Inflammatory macrophage (primary cell): ENCODE measurements around the gene GFPT2.
A peak's percentile ranks its signal among the peaks of the same experiment; 100 is the strongest.

ENCODE experiments used
- DNase-seq, 2 donors: peaks; one replicate each; pipeline ENCODE4 v3.0.0-alpha.2; 2020 to 2022

Gene GFPT2

DNA sequence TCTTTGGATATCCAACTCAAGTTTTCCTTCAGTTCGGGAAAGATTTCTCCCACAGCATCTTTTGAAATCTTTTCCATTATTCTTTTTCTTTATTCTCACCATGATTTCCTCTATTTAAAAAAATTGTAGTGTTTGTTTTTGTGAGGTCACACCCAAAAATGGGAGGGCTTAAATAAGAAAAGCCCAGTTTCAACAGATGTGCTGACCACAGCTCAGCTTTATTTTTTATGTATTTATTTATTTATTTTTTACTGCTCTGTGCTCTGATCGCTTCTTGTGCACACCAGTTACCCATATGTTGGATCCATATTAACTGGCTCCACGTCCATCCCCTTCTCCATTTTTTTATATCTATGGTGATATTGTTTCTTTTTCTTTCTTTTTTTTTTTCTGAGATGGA lies 20.3 kb downstream of the GFPT2 start:
- DNase-seq: no peak

DNA sequence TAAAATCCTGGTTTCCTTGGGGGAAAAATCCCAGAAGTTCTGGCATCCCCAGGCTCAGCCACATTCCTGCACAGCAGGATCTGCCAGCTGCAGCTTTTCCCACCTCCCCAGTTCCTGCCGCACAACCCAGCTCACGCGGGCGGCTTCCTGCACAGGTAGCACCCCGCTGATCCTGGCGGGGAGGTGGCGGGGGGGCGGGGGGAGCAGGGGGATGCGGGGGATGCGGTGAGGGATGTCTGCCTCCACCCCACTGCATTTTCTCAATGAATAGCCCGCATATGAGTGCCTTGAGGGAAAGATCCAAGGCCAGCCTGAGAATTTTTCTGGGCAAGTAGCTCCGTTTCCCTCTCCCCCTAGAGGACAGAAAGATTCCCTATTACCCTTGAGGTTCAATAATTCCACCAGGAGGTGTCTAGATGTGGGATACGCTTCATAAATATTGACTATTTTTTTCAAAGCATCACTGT lies 21.1 kb downstream of the GFPT2 start:
- DNase-seq: no peak

DNA sequence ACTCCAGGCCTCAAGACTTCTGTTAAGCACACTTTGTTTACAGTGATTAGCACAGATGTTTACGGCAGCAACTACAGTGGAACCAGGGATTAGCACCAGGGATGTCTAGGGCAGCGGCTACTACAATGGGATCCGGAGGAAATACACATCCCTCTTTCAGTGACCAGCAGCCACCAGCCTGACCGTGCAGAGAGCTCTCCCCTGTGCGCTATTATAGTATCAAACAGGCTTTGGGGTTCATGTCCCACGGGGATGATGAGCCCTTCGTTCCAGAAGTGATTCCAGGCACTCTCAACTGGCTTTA lies 21.5 kb downstream of the GFPT2 start:
- no peak for DNase-seq

DNA sequence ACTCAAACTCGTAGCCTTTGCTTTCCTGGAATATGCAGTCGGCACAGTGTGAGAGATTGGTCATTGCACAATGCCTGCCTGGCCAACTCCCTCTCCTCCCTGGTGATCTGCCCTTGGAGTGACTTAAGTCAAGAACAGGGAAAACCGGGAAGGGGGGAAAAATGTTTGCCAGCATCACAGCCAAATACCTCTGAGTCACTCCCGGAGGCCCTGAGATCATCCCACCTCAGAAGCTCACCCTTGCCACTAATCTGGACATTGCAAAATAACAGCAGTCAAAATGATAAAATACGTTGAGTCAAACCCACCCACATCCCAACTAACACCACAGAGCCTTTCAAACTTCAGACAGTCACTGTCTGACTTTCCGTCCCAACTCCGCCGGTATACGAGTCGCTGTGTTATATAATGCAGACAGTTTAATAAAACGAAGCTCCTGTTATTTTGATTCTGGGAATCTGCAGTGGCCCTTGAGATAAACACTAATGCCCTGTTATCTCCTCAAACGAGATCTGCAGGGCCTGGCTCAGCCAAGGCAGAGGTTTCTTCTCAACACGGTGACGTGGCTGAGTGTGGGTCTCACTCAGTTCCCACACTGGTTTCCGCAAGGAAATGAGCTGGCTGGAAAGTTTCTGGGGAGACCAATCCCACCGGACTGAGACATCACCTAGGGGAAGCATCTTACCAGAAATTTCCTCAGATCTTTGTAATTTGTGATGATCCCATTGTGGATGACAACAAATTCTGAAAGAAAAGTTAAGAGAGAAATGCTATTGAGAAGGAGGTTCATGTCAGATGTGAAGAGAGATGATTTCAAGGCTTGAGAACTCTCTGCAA lies 22.1 kb downstream of the GFPT2 start:
- no peak for DNase-seq

DNA sequence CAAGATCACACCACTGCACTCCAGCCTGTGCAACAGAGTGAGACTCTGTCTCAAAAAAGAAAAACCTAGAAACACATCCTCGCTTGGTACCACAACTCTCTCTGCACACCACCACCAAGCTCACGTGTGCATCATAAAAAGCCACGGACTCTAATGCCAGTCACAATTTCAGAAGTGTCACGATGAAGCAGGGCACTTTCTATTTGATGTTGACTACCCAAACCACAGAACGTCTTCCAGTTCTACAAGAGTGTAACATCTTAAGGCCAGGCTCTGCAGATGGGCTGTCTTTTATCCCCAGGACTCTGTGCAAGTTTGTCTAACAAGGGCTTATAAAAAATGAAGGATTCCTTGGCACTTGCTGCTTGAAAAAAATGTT lies 22.9 kb downstream of the GFPT2 start:
- DNase-seq: no peak

DNA sequence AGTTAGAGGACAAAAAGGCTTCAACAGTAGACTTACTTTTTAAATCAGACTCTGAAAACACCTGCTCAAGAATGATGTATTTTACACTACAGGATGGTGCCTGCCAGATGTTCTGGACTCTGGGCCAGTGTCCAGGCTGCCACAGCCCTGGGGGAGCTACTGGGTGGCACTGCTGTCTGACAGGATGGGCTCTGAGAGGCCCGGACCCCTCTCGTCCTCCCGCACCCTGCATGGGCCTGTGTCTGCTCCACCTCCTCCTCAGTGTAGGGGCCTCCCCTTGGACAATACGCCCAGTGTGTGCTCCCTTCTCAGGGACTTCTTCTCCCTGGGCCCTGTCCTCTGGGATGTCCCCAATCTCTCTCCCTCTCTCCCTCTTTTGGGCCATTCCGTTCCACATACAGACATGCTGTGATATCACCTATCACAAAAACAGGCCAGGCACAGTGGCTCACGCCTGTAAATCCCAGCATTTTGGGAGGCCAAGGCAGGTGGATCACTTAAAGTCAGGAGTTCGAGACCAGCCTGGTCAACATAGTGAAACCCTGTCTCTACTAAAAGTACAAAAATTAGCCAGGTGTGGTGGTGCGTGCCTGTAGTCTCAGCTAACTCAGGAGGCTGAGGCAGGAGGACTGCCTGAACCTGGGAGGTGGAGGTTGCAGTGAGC lies 23.4 kb downstream of the GFPT2 start:
- DNase-seq: no peak

DNA sequence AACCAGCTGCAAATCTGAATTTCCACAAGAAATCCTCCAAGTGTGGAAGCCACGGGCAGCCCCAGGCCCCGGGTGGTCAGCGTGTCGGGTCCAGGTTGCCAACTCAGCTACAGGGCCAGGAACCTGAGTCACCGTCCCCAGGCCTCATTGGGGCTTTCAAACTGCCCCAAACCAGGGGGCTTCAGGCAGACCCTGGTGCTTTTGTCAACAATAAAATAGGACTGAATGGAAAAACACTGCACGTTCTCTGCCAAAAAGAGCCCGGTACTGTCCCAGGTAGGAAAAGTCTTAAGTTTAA lies 24.0 kb downstream of the GFPT2 start:
- no peak for DNase-seq

DNA sequence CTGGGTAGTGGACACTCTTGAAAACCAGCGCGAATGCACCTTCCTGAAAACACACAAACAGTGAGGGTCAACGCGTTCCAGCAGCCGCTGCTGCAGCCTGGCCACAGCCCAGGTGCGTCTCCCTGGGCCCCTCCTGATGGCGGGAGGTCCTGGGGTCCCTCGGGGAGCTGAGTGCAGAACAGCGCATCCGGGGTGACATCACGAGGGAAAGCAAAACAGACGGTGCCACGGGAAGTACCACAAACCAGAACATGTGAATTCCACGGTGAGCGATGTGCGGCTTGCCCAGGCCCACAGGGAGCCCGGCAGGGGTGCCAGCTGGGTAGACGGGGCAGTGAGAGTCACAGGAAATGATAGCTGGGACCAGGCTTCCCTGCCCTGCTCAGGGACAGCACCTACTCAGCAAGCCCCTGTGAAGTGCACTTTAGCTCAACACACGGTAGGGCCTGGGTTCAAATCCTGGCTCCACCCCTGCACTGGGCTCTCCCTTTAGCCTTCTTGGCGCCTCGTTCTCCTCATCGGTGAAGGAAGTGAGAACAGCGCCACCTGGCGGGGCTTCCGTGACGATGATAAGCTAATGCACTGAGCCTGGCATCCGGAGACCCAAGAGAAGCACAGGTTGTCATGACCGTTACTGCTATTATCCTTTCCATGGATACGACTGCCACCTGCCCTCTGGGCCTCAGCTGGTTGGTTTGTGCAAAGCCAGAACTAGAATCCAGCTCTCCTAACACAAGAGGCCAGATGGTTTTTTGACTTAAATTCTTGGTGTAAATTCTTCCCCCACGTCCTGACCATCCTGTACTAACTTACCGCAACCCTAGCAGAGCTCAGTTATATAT lies 24.6 kb downstream of the GFPT2 start:
- peak; percentile 83 to 90 for DNase-seq

DNA sequence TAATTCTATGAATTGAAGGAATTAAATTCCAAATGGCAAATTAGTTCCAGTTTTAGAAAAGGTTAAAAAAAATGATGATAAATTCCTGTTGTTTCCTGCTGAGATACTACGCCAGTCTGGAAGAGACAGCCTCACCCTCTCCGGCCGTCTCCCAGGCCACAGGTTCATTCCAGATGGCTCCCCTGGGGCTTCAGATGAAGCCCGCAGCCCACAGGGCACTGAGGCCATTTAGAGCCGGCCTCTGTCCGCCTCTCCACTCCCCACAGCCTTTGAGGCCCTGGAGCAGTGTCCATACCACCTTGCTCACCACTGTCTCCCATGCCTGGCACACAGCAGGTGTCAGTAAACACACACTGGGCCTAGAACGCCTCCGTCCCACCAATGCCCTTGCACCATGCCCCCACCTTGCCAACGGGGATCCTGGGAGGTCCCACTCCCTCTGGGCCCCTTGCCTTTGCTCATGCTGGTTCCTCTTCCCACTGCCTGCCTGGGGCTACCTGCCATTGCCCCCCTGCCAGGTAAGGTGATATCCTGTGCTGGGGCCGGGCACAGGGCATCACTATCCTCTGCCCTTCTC lies 26.1 kb downstream of the GFPT2 start:
- no peak for DNase-seq

DNA sequence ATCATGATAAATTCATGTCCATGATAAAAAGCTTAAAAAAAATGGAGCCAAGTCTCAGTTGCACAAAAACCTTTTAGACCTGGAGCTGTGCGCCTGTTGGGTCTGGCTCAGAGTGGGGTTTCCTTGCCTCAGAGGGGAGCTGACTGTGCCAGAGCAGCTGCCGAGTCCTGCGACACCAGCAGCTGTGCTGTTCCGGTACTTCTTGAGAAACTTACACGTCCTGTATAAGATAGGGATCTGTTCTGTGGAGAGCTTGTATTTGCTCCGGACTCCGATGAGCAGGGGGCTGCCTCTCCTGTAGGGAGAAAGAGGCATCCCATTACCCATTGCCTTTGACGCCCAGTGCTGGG lies 28.6 kb downstream of the GFPT2 start:
- DNase-seq: no peak

DNA sequence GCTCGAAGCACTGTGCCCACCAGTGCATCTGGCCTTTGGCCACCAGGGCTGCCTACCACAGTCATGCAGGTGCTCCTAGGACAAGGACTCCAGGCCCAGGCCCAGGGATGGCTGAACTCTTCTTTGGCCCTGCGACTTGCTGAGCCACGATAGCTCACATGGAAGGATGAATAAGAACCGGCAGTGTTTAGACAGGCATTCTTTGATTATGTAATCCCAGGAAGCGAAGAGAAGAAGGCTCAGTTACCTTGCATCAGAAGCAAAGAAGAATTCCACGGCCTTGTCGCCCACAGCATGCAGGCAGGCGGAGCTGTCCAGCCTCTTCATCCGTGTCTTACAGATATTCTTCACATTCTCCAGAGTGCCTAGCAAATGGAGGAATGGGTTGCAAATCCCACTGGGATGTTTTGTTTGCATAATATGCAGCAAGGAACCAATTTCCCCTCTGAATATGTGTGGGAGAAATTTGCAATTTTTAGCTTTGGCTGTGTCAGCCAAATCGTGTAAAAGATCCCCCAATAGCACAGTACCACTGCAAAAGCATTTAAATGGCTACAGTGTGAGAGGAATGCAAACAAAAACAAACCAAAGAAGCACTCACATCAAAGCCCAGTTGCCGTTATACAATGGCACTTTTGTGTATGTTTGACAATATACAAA lies 29.1 kb downstream of the GFPT2 start:
- DNase-seq: peak; percentile 26 to 68

DNA sequence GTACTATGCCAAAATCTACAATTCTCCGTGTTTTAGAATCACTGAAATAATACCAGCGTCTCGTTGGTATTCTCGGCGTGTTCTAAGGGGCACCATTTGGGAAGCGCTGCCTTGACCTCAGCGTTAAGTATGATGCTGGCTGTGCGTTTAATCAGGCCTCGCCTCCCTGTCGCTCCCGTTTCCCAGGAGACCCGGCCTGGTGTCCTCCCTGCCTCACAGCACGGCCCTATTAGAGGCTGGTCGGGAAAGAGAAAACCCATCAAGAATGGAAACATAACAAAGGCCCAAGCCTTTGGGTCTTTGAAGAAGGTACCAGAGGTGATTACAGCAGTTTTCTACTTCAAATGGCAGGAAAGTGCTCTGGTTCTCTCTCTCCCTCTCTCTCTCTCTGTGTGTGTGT lies 30.0 kb downstream of the GFPT2 start:
- no peak for DNase-seq

DNA sequence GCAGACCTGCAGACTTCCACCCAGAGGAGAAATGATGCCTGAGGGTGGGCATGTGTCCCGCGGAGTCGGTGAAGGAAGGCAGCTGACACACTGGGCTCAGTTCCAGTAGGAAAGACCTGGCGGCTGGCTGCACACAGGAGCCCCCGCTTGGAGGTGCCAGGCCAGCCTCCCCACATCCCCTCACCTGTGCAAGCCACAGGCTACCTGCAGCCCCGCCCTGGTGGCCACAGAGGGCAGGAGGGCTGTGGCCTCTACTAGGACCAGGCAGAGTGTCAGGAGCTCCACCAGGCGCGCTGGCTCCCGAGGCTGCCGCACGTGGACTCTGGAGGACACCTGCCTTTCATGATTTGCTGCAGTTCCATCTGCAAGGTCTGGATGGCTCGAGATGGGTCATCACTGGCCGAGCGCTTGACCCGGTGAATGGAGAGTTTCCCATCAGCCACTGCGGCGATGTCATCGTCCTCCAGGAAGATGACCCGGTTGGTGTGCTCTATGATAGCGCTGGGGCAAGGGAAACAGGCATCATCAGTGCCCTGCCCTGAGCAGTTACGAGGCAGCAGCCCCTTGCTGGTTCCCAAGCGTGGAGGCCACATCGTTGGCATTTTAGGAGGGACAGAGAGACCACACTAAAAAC lies 34.6 kb downstream of the GFPT2 start:
- DNase-seq: no peak

DNA sequence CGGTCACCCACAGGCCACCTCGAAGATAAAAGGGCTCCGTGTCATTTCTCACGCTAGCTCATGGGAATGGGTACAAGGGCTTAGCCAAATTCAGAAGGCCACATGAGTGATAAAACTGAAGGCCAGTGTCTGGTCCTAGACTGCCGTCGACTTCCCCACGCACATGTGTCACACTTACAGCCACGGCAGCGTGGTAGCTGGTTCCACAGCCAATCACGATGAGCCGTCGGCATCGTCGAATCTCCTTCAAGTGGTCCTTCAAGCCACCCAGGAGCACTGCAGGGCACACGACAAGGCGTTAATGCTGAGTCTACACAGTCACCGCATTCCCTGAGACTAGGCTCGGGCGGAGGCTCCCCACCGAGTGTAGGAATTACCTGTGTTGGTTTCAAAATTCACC lies 36.5 kb downstream of the GFPT2 start:
- DNase-seq: no peak

DNA sequence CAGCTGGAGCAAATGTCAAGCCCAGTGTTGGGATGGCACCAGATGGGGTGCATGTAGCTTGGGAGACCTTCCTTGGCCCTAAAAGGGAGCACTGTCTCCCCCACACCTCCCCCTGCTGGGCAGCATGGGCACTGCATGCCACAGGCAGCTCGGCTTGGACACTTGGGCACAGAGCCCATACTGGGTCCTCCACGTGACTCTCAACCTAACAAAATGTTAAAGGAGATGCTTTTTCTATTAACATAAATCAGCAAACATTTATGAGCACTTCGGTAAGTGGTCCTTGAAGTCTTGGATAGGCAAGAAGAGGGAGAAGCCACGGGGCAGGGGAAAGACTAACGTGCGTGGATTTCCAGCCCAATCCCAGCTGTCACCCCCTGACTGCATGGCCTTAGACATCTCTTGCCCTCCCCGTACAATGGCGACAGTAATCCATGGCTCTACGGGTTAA lies 37.3 kb downstream of the GFPT2 start:
- peak; percentile 74 to 75 for DNase-seq

DNA sequence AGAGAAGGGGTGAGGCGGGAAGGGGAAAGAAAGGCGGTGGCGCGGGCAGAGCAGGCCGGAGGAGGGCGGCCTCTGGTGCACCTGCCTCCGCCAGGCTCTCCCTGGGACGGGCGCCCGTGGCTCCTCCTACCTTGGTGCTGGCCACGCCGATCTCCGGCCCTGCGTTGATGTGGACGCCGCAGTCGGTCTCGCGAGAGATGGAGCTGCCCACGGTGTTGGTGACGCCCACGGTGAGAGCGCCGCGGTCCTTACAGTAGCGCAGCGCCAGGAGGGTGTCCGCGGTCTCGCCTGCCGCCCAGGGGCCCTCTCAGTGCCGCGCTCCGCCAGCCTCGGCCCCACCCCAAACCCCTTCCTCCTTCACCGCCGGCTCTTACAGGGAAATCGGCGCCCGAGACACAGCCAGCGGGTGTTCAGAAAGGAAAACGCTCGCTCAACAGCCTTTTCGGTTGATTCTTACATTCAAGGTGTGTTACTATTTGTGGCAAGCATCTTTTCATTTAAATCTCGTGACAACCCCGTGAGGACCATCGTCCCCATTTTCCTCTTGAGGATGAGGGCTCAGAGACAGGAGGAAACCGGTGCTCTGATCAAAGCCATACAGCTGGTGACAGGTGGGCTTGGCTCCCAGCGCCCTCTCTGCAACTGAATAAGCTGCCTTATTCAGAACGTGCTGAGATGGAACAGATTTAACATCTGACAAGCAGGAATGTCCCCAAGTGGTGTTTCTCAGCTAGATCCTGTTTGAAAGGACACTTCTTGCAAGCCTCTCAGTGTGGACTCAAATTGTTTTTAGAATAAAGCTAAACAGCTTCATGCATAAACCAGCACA lies 39.2 kb downstream of the GFPT2 start:
- peak; percentile 84 to 95 for DNase-seq

DNA sequence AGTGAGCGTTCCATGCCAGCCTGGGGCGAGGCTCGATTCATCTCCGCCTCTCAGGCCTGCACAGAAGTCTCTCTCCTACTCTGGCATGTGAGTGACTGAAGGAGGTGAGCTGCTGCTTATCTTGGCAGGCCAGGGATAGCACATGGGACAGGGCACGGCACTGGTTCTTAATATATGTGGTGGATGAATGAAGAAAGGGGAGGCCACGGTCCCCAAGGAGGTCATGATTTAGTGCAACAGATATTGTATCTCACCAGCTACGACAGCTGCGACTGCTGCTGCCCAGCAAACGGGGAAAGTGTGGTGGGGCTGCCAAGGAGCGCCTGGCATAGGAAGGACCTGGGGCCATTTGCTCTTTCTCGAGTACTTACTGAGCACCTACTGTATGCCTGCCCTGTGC lies 41.9 kb downstream of the GFPT2 start:
- no peak for DNase-seq

DNA sequence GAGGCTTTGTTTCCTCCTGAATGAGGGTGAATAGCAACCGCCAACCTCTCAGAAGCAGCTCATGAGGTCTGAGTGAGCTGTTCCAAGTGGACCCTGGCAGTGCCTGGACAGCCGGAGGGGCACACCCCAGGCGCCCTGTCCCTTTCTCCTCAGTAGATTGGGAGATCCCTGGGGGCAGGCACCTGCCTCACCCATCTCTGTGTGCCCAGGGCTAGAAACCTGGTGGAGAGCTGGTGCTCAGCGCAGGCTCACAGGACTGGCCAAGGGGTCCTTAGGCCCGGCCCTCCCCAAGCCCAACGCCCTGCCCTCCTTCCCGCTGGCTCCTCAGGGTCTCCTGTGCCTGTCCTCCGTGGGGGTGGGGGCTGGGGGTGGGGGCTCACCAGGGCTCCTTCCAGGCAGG lies 46.3 kb downstream of the GFPT2 start:
- no peak for DNase-seq

DNA sequence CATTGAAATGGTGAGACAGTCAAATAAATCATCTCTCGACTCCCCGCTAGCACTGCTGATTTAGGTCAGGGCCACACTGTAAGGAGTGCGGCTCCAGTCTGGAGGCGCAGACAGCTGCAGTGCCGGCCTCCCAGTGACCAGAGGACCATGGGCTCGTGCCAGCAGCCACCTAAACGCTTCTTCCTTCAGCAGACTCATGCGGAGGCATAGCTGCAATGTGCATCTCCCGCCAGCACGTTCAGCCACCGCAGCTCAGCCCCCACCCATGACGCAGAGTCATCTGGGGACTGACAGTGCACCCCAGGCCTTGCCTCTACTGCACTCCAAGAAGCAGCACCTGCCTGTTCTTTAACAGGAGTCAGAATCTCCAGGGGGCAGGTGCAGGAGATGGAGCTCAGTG lies 47.7 kb downstream of the GFPT2 start:
- no peak for DNase-seq

DNA sequence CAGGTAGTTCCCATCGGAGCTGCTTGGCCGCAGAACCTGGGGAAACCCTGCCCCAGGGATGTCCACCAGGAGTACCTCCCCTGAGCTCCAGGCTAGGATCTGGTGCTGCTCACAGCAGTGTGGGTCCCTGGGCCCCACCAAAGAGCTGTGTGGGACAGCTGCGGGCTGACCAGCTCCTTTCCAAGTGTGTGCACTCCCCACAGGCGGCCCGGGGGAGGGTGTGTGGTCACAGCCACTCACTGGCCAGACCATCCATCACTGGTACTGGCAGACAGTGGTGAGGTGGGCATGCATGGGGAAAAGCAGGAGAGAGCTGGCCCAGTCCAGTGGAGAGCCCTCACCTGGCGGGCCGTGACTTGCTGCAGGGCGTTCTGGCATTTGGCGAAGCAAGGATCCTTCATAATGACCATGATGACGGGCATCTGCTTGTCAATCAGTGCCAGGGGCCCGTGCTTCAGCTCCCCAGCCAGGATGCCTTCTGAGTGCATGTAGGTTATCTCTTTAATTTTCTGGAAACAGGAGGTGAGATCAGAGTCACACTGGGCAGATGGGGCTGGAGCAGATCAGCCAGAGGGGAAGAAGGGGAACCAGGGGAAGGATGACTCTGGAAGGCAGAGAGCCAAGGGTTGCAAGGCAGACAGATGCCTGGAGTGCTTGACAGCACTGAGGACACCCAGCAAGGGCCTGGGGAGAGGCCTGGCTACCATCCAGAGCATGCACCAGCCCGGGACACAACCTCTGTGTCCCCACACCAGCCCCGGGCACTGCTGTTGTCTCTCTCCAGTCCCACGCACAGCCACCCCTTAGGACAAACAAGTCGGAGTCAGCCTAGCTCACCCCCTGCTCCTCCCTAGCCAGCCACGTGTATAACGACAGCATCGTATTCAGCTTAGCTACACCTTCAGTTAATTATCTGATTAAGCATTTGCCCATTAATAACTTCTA lies 48.4 kb downstream of the GFPT2 start:
- no peak for DNase-seq

DNA sequence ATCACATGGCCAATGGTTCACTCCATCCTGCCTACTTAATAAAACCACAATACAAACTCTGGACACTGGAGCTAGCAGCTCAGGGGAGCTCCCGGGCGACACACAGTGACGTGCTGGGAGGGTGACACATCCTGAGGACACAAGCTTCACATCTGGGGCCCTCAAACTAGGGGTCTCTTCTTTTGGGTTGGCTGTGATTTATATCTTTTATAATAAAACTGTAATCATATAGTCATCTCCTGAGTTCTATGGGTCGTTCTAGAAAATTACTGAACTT lies 49.2 kb downstream of the GFPT2 start:
- no peak for DNase-seq
